A549 treated with Hydrocortisone at 1 μM for 4 hours (cell line): Measurements from ENCODE around the gene DPH6. TPM values are rescaled to one million over a fixed set of nuclear protein-coding genes. Genes with fewer than 3 reads are reported as not detected.

Experiments
- total RNA-seq: library from RNA; stranded (reverse); fragments of 200-300 nt; extraction: Qiagen RNA extraction; gene quantifications from 5 replicates; pipeline ENCODE4 v1.2.3, GENCODE V29; 2022

Gene DPH6, protein sequence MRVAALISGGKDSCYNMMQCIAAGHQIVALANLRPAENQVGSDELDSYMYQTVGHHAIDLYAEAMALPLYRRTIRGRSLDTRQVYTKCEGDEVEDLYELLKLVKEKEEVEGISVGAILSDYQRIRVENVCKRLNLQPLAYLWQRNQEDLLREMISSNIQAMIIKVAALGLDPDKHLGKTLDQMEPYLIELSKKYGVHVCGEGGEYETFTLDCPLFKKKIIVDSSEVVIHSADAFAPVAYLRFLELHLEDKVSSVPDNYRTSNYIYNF
- total RNA-seq: 12.7 to 16.2 TPM (median 13.4 TPM) in 5 replicates

DNA sequence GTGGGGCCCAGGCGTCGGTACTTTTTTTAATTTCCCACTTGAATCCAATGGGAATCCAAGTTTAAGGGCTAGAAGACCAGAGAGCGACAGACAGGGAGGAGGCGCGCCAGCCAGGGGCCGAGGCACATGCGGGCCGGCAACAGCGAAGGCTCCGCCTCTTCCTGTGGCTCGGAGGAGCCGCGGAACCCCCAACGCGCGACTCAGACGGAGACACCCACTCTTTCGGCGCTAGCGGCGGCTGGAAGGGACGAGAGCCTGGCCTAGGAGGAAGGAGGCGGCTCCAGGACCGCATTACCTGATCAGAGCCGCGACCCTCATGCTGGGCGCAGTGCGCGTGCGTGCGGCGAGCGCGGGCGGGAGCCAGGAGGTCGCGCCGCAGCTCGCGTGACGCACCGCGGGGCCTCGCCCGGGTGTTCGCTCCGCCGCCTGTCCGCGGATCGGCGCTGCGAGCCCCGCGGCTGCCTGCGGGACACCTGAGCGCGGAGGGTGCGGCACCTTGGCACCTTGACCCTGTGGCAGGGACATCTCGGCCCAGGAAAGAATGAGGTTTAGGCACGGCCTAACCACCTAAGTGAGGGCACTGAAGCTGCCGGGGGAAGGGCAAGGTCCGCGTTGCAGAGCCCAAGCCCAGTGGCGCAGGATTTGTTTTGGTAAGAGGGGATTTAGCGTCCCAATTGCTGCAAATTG is at the start of gene DPH6:
Gene DPH6, minus strand, starts transcription at position 342 of the 687 bp plus-strand sequence. Its CDS starts 24 bp downstream, at position 318.

